ENCODE results near the gene ACTN1. TPM values are rescaled to one million over a fixed set of nuclear protein-coding genes. Genes with fewer than 3 reads are reported as not detected.

The ACTN1 gene
- total RNA-seq, 1 donor from 2014 or later, result 340 TPM

GRCh38 chr14:68891851-68892660 lies 87.0 kb downstream of the ACTN1 start:
- DNase-seq (ENCODE audit: low read depth, low spot score), result no peak

GRCh38 chr14:68890173-68890931 lies 88.8 kb downstream of the ACTN1 start:
- no peak for DNase-seq (ENCODE audit: low read depth, low spot score)

GRCh38 chr14:68888883-68889282 lies 90.2 kb downstream of the ACTN1 start:
- no peak for DNase-seq (ENCODE audit: low read depth, low spot score)

GRCh38 chr14:68888025-68888850 lies 90.9 kb downstream of the ACTN1 start:
- DNase-seq (ENCODE audit: low read depth, low spot score), result no peak

GRCh38 chr14:68886109-68886434 lies 93.0 kb downstream of the ACTN1 start:
- DNase-seq (ENCODE audit: low read depth, low spot score), result no peak

GRCh38 chr14:68885226-68886108 lies 93.6 kb downstream of the ACTN1 start:
- no peak for DNase-seq (ENCODE audit: low read depth, low spot score)

GRCh38 chr14:68884031-68885030 lies 94.8 kb downstream of the ACTN1 start:
- DNase-seq (ENCODE audit: low read depth, low spot score), result no peak

GRCh38 chr14:68882235-68882634 lies 96.9 kb downstream of the ACTN1 start:
- DNase-seq (ENCODE audit: low read depth, low spot score), result no peak

- no peak for DNase-seq (ENCODE audit: low read depth, low spot score)
Observed at GRCh38 chr14:68881396-68881795, 97.7 kb downstream of the ACTN1 start.

GRCh38 chr14:68880581-68881105 lies 98.5 kb downstream of the ACTN1 start:
- DNase-seq (ENCODE audit: low read depth, low spot score), result no peak

GRCh38 chr14:68879841-68880575 lies 99.1 kb downstream of the ACTN1 start:
- DNase-seq (ENCODE audit: low read depth, low spot score), result no peak

GRCh38 chr14:68879321-68879781 lies 99.8 kb downstream of the ACTN1 start:
- no peak for DNase-seq (ENCODE audit: low read depth, low spot score)

- DNase-seq (ENCODE audit: low read depth, low spot score), result no peak
Observed at GRCh38 chr14:68878908-68879307, 100.2 kb downstream of the ACTN1 start.

GRCh38 chr14:68877993-68878575 lies 101.0 kb downstream of the ACTN1 start:
- no peak for DNase-seq (ENCODE audit: low read depth, low spot score)

- no peak for DNase-seq (ENCODE audit: low read depth, low spot score)
Observed at GRCh38 chr14:68876976-68877375, 102.1 kb downstream of the ACTN1 start.

GRCh38 chr14:68874746-68875155 lies 104.4 kb downstream of the ACTN1 start:
- no peak for DNase-seq (ENCODE audit: low read depth, low spot score)

- no peak for DNase-seq (ENCODE audit: low read depth, low spot score)
Observed at GRCh38 chr14:68873376-68873775, 105.7 kb downstream of the ACTN1 start.

- no peak for DNase-seq (ENCODE audit: low read depth, low spot score)
Observed at GRCh38 chr14:68871392-68871791, 107.7 kb downstream of the ACTN1 start.

All from pulmonary artery endothelial cell (primary cell).